Activated CD8-positive, alpha-beta memory T cell treated with anti-CD3 and anti-CD28 coated beads, Interleukin-2, amount 50 U/mL, for 24 hours (primary cell): ENCODE measurements around the gene UBALD1.
A peak's percentile ranks its signal among the peaks of the same experiment; 100 is the strongest.

ENCODE experiments used
- DNase-seq: peaks from one replicate; pipeline ENCODE4 v3.0.0-alpha.2; 2020; ENCODE audit errors: extremely low read depth

Gene UBALD1

DNA sequence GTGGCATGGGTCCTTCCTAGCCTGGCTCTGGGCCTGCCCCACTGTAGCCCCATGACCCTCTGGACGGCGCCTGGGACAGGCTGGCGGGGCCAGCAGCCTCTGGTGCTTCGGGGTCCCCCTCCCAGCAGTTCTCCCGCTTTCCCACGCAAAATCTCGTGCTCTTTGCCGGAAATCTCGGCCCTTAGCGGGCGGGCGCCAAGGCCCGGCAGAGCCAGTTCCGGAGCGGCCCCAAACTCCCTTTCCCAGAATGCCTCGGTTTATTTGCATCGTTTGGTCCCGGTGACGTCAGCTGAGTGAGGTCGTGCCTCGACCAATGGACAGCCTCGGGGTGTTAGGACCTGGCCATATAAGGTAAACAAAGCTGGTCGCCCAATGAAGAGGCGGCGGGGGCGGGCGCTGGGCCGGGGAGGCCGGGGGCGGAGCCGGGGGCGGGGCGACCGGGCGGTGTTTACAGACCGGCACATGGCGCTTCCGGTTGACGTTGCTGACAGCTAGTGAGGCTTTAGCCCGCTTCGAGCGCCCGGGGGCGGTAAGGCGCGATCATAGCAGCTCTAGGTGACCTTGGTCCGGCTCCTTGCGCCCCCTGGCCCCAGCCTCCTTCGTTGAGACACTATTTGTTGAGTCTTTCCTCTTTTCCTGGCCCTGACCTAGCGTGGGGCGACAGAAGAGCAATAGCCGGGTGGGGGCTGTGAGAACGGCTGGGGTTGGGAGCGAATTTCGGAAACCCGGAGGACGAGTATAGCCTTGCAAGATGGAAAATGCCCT, 1.5 kb upstream of the UBALD1 start:
- DNase-seq, result peak; percentile 100

DNA sequence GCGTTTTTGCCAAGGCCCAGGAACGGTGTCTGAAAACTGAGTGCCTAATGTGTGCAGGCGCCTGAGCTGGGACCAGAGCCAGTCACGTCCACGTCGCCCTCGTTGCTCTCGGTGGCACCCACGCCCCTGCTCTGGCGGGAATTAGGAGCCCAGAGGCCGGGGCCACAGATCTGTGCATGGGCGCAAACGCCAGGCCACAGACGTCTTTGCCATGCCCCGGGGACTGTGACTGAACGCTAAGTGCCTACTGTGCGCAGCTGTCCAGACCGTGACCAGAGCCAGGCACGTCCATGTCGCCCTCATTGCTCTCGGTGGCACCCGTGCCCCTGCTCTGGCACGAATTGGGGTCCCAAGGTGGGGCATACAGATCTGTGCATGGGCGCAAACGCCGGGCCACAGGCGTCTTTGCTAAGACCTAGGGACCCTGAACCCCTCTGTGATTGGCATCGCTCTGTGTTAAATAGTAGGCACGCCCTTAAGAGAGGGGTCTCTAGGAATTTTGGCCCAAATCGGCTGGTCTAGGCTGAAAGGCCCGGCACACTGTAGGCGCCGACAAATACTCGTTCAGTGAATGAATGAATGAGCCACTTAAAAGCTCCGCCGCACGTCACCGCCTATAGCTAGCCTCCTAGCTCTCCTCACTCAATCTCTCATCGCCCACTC, 827 bp upstream of the UBALD1 start:
- no peak for DNase-seq

DNA sequence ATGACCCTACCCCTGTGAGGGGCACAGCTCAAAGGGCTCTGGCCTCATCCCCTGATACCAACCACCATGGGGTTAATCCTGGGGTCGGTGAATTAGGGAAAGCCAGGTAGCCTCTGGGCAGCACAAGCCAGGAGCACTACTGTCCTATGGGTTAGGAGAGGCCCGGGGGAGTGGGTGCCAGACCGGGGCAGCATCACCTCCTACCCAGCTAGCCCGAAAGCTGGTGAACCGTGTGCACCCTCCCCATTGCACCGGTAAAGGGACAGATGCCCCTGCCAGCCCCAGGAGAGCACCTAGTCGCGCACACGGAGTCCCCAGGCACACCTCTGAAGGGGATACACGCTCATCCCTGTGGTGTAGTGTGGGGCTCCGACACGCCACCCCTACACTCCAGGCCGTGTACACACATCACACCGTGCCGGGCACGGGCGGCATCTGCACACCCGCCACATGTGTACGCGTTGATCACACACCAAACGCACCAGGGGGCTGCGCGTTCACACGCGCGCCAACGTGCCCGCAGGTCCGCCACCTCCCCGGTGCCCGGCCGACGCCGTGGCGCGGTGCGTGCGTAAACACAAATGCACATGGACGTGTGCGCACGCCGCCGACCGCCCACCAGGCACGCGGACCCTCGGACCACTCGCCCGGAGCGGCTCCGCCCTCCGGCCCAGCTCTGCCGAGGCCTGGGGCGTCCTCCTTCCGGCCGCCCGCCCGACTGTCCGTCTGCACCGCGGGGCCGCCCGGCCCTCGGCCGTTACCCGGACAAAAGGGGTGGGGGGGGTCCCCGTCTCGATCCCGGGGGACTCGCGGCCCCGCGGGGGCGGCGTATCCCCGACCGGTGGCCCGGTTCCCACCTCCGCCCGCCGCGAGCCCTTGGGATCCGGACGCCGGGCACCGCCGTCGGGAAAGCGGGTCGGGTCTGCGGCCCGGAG, 785 bp downstream of the UBALD1 start:
- no peak for DNase-seq

DNA sequence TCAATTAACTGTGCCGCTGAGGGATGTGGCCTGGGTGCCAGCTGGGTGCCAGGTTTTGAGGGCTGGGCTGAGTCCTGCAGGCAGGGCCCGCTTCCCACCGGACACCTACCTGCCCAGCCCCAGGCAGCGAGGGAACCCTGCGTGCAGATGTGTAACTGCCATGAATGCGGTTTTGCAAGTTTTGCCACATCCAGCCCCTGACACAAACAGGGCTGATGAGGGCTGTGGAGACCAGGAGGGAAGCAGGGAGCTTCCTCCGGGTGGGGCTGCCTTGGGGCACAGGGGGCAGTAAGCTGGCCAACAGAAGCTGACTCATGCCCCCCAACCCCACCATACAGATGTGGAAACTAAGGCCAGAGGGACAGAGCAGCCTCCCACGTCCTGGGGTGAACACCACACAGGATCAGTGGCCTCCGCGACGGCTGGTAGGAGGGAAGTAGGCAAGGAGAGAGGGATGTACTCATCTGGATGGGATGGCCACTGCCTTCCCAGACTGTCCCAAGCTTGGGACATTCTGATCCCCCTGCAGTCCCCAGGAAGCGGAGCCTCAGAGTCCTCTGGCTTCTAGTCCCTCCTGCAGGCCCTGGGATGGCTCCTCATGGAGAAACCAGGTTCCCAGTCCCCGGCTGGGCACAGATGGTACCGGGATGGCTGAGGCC, 1.6 kb downstream of the UBALD1 start:
- DNase-seq, result no peak

DNA sequence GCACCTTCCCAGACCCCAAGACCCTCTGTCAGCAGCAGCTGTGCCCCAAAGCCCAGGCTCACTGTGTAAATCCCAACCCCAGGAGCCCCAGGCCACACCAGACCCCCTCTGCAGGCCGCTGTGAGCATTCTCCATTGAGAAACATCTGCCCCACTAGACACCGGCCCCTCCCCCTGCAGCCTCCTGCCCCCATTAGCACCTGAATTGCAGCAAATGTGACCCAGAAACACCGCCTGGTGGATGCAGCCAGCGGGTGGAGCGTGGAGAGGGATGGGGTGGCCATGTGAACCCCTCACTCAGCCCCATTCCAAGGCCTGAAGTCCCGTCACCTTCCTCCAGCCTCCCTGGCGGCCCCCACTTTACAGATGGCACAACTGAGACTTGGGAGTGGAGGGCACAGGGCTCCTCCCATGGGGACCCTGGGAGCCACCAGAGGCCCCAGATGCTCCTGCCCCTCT, 2.2 kb downstream of the UBALD1 start:
- no peak for DNase-seq

DNA sequence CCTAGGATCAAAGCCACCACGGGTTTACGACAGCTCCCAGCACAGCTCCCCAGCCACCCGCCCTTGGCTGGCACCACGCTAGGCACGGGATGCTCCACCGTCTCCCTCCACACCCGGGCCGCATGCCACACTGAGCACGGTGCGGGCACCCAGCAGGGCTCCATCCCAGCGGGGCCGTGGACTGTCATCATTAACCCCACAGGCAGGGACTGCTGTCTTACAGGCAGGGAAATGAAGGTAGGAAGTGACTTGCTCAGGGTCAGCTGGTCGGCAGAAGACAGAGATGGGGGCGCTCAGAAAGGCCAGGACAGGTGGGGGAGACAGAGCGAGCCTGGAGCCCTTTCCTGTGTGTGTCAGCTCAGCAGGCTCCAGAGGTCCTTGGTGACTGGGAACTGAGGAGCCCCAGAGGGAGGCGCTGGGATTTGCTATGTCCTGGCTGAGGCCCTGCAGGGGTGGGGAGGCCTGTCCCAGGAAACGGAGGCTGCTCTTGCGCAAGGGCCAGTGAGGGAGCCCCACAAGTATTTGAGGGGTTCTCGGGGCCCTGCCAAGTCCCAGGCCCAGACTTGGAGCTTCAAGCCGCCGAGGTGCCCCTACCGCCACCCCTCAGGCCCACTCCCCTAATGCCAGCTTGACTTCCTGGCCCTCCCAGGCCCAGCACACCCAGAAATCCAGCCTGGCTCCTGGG, 3.2 kb downstream of the UBALD1 start:
- no peak for DNase-seq

DNA sequence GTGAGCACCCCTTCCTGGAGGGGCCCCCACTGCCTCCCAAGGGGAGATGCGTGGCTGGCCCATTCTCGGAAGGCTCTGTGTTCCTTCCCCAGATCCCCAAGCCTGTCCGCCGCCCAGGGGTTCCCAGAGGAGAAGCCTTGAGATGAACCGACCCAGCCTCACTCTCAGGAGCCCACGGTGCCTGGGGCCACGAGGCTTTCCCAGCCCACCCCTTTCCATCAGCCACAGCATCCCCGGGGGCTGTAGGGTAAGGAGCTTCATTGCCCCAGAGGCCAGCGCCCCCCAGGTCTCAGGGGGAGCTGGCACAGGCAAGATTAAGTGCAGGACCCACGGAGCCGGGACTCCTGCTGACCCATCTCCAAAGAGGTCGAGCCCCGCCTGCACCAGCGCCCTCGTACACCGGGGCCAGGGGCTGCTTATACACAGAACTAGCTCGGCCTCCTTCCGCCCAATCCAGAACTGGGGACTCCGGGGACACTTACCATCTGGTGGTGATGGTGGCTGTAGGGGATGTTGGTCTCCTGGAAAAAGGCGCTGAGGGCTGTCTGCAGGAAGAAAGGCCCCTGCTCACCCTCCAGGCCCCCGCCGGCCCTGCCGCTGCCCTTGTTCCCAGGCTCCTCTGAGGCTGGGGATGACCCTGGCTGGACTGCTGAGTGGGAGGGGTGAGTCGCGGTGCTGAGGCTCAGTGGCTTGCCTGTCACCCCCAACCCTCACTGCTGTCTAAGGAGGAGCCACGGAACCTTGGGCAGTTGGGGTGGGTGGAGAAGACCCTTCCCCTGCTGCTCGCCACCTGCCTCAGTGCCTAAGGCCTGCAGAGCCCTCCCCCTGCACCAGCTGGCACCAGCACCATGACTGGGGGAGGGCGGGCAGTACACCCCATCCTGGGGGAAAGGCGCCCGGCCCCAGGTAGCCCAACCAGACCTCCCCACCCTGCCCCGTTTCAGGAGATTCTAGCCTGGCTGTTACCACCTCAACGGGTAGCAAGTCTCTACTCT, 4.4 kb downstream of the UBALD1 start:
- DNase-seq, result no peak

DNA sequence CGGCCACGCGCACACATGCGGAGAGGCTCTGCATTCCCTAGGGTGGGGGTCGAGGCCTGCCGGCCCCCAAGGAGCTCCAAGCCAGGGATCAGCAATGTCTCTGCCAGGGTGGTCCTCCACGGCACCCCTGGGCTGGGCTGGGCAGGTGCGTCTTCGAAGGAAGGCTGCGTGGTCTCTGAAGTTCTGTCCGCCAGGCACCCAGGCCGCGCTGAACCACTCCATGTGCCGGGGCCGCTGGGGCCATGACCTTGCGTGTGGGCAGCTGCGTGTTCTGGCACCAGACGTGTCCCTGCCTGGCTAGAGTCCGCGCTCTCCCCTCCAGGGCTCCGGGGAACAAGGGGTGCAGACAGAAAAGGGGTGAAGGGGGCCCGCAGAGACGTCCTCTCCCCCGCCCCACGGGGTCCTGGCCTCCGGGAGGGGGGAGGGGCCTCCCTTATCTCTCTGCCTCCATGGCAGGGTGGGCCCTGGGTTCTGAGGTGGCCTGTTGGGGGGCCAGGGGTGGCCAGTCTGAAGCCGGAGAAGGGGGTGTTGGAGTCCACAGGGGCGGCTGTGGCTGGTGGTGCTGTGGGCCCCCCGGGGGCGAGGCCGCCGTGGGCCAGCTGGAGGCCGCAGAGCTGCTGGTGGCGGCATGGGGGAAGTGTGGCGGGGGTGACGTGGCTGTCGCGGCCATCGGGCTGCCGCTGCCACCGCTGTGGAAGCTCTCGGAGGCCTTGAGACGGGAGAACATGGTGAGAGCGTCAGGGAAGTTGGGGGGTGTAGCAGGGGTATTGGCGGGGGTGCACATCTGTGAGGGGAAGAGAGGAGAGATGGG, 5.3 kb downstream of the UBALD1 start:
- DNase-seq, result no peak

DNA sequence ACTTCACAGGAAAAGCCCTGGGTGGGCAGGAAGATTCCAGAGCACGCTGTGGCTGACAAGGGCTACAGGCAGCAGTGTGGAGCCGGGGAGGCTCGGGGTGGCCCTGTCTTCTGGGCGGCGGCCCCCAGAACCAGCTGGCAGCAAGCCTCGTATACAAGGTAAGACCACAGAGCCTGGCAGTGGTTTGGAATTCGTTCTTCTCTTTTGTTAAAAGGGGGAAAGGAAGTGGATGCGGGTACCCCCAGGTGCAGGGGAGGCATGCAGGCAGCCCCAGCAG, 6.0 kb downstream of the UBALD1 start:
- no peak for DNase-seq

DNA sequence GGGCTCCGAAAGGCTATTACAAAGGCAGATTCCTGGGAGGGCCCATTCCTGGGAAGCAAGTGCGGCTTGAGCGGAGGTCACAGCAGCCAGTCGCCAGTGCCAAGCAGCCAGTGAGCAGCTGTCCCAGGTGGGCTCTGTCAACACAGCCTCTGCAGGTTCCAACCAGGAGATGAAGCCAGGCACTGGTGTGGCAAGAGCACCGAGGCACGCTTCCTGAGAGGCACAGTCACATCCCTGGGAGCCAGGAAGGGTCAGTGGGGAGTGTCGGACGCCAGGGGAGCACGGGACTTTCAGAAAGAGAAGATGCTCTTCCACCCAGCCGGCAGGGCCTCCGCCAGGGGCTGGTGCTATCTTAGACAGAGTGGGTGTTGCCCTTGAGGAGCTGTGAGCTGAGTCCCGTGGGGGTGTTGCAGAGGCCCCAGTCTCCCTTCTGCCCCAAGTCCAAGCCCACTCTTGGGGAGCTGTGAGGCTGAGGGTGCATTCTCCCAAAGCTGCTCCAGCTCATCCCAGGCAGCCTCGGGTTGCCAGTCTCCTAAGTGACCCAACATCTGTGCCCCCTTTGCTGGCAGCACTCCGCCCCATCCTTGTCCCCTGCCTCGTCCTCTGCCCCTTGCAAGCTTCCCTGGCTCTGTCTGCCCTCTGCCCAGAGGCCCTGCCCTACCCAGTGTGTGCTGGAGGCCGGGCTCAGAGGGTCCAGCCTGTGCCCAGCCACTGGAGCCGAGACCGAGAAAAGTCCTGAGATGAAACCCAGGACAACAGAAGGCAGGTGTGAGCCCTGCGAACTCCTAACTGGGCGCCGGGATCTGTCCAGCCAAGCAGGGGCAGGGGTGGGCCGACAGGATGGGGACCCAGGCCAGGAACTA, 6.6 kb downstream of the UBALD1 start:
- no peak for DNase-seq

DNA sequence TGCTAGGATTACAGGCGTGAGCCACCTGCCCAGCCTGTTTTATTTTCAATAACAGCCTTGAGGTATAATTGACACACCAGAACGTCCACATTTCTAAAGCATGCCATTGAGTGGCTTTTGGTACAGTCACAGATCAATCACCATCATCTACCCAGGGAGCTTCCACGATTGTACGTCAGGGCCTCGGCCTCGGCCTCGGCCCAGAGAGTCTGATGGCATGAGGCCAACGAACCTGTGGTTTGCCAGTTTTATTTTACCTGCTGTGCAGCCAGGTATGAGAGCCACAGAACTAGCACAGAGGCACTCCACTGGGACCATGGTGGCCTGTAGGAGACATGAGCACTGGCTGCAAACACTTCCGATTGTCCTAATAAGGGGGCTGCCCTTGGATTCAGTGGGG, 8.3 kb downstream of the UBALD1 start:
- no peak for DNase-seq

DNA sequence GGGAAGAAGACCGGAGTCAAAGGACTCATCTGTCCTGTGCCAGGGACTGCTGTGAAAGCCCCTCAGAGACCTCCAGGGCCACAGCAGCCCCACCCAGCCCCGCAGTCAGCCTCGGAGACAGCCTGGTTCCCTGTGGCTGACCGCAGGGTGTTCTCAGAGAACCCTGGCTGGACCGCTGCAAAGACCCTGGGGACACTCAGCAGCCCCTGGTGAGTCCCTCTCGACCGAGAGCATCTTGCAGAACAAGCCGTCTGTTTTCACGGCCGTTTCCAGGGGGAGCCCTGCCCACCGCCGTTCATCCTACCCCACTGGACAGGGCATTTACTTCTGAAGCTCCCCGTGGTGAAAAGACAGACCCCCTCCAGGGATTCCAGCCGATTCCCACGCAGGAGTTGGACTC, 10.3 kb downstream of the UBALD1 start:
- DNase-seq, result no peak

DNA sequence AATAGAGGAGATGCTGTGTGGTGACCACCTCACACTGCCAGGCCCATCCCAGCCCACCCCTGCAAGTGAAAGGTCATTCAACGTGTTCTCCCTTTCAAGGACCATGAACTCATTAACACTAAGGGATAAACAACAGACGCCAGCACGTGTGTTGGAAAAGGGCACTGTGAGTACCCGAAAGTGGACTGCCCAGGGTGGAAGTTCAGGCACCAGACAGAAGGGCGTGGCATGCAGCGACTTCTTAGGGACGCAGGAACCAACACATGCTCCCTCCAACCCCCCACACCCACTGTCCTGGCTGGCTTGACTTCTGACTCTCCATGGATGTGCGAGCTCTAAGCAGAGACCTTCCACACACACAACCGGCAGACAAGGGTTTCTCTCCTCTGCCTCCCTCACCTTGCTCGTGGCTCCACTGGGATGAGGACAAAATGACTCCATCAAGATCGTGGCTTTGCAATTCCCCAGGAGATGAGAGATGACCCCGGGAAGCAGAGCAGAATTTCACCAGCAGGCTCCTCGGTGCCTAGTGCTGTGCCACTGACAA, 11.0 kb downstream of the UBALD1 start:
- DNase-seq, result no peak

DNA sequence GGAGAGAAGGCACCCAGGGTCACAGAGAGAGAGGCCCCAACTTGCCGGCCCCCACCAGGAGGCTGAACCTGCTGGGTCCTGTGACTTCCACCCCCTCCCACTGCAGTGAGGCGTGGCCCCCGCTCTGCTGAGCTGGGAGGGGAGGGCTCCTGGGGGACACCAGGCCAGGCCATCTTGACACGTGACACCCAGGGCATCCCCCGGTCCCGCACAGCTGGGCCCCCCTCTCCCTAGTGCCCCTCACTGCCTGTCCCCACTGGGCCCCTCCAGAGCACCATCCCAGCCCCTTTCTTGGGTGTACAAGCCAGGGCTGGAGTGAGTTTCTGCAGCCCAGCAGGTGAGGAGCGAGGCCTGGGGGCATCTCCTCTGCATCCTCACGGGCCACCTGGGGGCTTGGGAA, 12.4 kb downstream of the UBALD1 start:
- no peak for DNase-seq

DNA sequence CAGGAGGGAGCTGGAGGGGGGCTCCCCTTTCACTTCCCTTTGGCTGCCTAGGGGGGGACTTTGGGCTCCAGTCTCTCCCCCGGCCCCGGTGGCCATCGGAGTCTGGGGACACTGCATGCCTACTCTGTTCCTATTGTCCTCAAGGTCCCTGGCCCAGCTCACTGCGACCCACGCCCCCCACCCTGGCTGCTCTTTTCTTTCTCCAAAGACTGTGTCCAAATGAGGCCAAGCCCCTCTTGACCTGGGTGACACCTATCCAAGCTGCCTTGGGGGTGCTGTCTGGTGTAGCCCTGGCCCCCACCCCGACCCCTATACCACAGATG, 12.9 kb downstream of the UBALD1 start:
- no peak for DNase-seq

DNA sequence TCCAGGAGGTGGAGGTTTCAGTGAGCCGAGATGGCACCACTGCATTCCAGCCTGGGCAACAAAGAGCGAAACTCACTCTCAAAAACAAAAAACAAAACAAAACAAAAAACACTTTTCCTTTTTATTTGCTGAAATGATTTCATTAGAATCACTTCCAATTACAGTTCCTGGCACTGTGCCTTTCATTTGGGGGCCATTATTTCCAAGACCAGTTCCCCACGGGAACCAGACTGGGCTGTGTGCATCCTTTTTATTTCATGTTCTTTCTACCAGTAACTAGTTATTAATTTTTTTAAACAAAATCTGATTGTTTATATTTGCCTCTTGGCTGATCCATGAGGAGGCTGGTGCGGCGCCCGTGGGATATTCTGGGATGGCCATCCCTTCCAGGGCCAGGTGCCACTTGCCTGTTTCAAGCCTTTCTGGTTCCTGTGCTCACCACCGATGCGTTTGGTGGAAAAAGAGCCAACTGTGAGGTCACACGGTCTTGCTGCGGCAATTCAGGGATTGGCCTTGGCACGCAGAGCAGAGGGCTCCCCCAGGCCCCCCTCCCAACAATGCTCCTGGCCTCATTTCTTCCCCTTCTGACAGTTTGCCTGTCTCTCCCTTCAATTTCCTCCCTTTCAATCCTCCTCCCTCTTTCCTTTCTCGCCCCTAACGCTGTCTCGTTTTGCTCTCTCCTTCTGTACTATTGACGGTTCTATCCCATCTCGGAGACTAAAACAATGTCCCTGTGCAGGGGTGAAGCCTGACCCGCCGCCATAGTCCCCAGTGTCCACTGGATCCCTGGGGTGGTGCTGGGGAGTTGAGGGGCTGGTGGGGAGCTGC, 13.4 kb downstream of the UBALD1 start:
- no peak for DNase-seq

DNA sequence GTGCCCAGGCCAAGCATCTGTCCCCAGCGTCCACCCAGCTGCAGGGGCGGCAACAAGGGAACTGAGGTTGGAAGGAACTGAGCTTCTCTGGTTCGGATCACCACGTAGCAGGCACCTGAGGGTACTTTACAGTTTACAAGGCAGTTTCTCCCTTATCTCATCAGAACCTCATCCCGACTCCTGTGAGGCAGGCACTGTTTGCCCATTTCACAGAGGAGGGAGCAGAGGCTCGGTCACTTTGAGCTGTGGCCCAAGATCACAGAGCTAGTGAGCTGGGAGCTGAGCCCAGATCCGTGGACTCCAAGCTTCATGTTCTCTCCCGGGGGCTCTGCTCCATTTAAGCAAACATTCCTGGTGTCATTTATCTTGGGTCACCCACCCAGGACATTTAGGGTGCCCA, 15.1 kb downstream of the UBALD1 start:
- no peak for DNase-seq
